ENCODE measurements around the gene CCDC93.

CCDC93 gene

GRCh38 chr2:118013724-118014491, at the start of gene CCDC93:
CCDC93 (minus strand) TSS chr2:118014070; CDS start chr2:118013995, 75 bp downstream.
- peak; percentile 85 for DNase-seq (ENCODE audit: low spot score)

- no peak for DNase-seq (ENCODE audit: low spot score)
These were observed 48.8 kb upstream of the CCDC93 start for GRCh38 chr2:118062669-118063068.

- no peak for DNase-seq (ENCODE audit: low spot score)
These were observed 48.2 kb upstream of the CCDC93 start for GRCh38 chr2:118062048-118062447.

GRCh38 chr2:118061135-118061955, 47.5 kb upstream of the CCDC93 start:
- no peak for DNase-seq (ENCODE audit: low spot score)

GRCh38 chr2:118059919-118060478, 46.1 kb upstream of the CCDC93 start:
- no peak for DNase-seq (ENCODE audit: low spot score)

- no peak for DNase-seq (ENCODE audit: low spot score)
These were observed 45.1 kb upstream of the CCDC93 start for GRCh38 chr2:118058951-118059350.

- DNase-seq (ENCODE audit: low spot score), result no peak
These were observed 42.9 kb upstream of the CCDC93 start for GRCh38 chr2:118056801-118057200.

- no peak for DNase-seq (ENCODE audit: low spot score)
These were observed 42.3 kb upstream of the CCDC93 start for GRCh38 chr2:118056165-118056534.

- no peak for DNase-seq (ENCODE audit: low spot score)
These were observed 41.8 kb upstream of the CCDC93 start for GRCh38 chr2:118055512-118056164.

- DNase-seq (ENCODE audit: low spot score), result no peak
These were observed 40.5 kb upstream of the CCDC93 start for GRCh38 chr2:118054213-118055008.

GRCh38 chr2:118053681-118054080, 39.8 kb upstream of the CCDC93 start:
- no peak for DNase-seq (ENCODE audit: low spot score)

GRCh38 chr2:118052474-118052873, 38.6 kb upstream of the CCDC93 start:
- no peak for DNase-seq (ENCODE audit: low spot score)

GRCh38 chr2:118051826-118052358, 38.0 kb upstream of the CCDC93 start:
- DNase-seq (ENCODE audit: low spot score), result no peak

GRCh38 chr2:118050974-118051373, 37.1 kb upstream of the CCDC93 start:
- DNase-seq (ENCODE audit: low spot score), result no peak

GRCh38 chr2:118050386-118050785, 36.5 kb upstream of the CCDC93 start:
- DNase-seq (ENCODE audit: low spot score), result no peak

- no peak for DNase-seq (ENCODE audit: low spot score)
These were observed 35.9 kb upstream of the CCDC93 start for GRCh38 chr2:118049816-118050140.

- DNase-seq (ENCODE audit: low spot score), result no peak
These were observed 35.4 kb upstream of the CCDC93 start for GRCh38 chr2:118049140-118049815.

GRCh38 chr2:118048401-118048800, 34.5 kb upstream of the CCDC93 start:
- no peak for DNase-seq (ENCODE audit: low spot score)

- no peak for DNase-seq (ENCODE audit: low spot score)
These were observed 33.5 kb upstream of the CCDC93 start for GRCh38 chr2:118047380-118047826.

GRCh38 chr2:118046634-118047210, 32.9 kb upstream of the CCDC93 start:
- DNase-seq (ENCODE audit: low spot score), result no peak
